Measurements from ENCODE around the gene SNX18. TPM values are rescaled to one million over a fixed set of nuclear protein-coding genes. Genes with fewer than 3 reads are reported as not detected.

SNX18 gene
- total and polyA plus RNA-seq, 12 donors: 4.0 to 89.4 (median 33.7) TPM

GRCh38 chr5:54492178-54492577 lies 25.4 kb upstream of the SNX18 start:
- Histone ChIP-seq H3K36me3 (replicated peaks in 1 of 2) (no peaks in the 10 kb centered on the region), H3K4me1 (replicated peaks in 1 of 2) (no peaks in the 10 kb centered on the region), H3K27ac (no peak overlapping the region), H3K27me3 (no peaks in the 10 kb centered on the region), H3K9me3 (replicated peaks in 1 of 3) (no peaks in the 10 kb centered on the region), H3K4me3 (no peak overlapping the region)
- intact Hi-C loops (cut with DNase I): loop anchor here in 1 of 2 donors (5.0 to 10.0 kb wide), 2 partner anchors 50 to 247 kb away; no protein-coding TSS in a partner anchor
- DNase-seq: no peak
- WGBS, 4 donors: 36 to 56% (median 44%) methylated on average over 2 of the region's 2 CpGs
- no peak for TF ChIP-seq POLR2A (IDR thresholded peaks at IDR 0.05)
- no peak for TF ChIP-seq CTCF (IDR thresholded peaks at IDR 0.05)

- intact Hi-C loops (cut with DNase I): loop anchor here in 1 of 2 donors (10.0 kb wide), 1 partner anchor 250 kb away; no protein-coding TSS in a partner anchor
These were observed 22.5 kb upstream of the SNX18 start for GRCh38 chr5:54495027-54495426.

GRCh38 chr5:54514291-54514690 lies 3.3 kb upstream of the SNX18 start:
- Histone ChIP-seq H3K4me1 (replicated peaks in 1 of 2) (peaks cover 6 to 9% of the 10 kb centered on the region in 2 donors), H3K36me3 (replicated peaks in 1 of 2) (no peaks in the 10 kb centered on the region), H3K9me3 (replicated peaks in 1 of 3) (no peaks in the 10 kb centered on the region), H3K27ac (no peak overlapping the region), H3K27me3 (no peaks in the 10 kb centered on the region), H3K4me3 (no peak overlapping the region)
- 8 to 32% (median 17%) methylated on average over 4 of the region's 4 CpGs for WGBS, 4 donors
- peak in 3 of 7 donors; percentile 23 to 35 (median 25) for DNase-seq
- intact Hi-C loops (cut with DNase I): loop anchor here in 1 of 2 donors (10.0 kb wide), 1 partner anchor 151 kb away; no protein-coding TSS in a partner anchor
- TF ChIP-seq POLR2A (IDR thresholded peaks at IDR 0.05): no peak
- no peak for TF ChIP-seq CTCF (IDR thresholded peaks at IDR 0.05)

More at GRCh38 chr5:54495027-54495426, 22.5 kb upstream of the SNX18 start:
- TF ChIP-seq CTCF (IDR thresholded peaks at IDR 0.05): no peak
- no peak for TF ChIP-seq POLR2A (IDR thresholded peaks at IDR 0.05)
- H3K4me1 ChIP-seq (replicated peaks in 1 of 2): no peaks in the 10 kb centered on the region
- no peak overlapping the region for H3K27ac ChIP-seq
- no peak for DNase-seq
- no peak overlapping the region for H3K4me3 ChIP-seq
- H3K9me3 ChIP-seq (replicated peaks in 1 of 3): no peaks in the 10 kb centered on the region
- no peaks in the 10 kb centered on the region for H3K36me3 ChIP-seq (replicated peaks in 1 of 2)
- H3K27me3 ChIP-seq: no peaks in the 10 kb centered on the region

GRCh38 chr5:54514841-54515432 lies 2.6 kb upstream of the SNX18 start:
- WGBS, 4 donors: 66 to 78% (median 77%) methylated on average over 8 of the region's 8 CpGs
- no peak for DNase-seq
- H3K4me3 ChIP-seq: no peak overlapping the region
- no peak for TF ChIP-seq POLR2A (IDR thresholded peaks at IDR 0.05)
- TF ChIP-seq CTCF (IDR thresholded peaks at IDR 0.05): no peak
- intact Hi-C loops (cut with DNase I): loop anchor here (5.0 to 10.0 kb wide), 3 partner anchors 150 to 352 kb away; no protein-coding TSS in a partner anchor
- H3K9me3 ChIP-seq (replicated peaks in 1 of 3): no peaks in the 10 kb centered on the region
- H3K4me1 ChIP-seq (replicated peaks in 1 of 2): peaks cover 6 to 16% of the 10 kb centered on the region in 2 donors
- H3K36me3 ChIP-seq (replicated peaks in 1 of 2): no peaks in the 10 kb centered on the region
- no peak overlapping the region for H3K27ac ChIP-seq
- H3K27me3 ChIP-seq: no peaks in the 10 kb centered on the region
